PC-3 (cell line): Measurements from ENCODE around the gene PPP1R1B.

Experiments used
- CTCF ChIP-seq: fragments of 300-600 bp; sonication (generic); conservative IDR thresholded peaks from 2 replicates; pipeline ENCODE4 v1.5.1; 2017; ENCODE audit warnings: antibody characterized with exemption, low read depth, mild to moderate bottlenecking, low read length
- EZH2 ChIP-seq: fragments of 300-600 bp; sonication (generic); IDR thresholded peaks from one replicate; pipeline ENCODE4 v1.6.1; 2017; ENCODE audit warnings: antibody characterized with exemption, mild to moderate bottlenecking, low read length; ENCODE audit not compliant: unreplicated experiment
- EZH2phosphoT487 ChIP-seq: fragments of 300-600 bp; sonication (generic); IDR thresholded peaks from 2 replicates; pipeline ENCODE4 v1.6.1; 2018; ENCODE audit warnings: mild to moderate bottlenecking, antibody characterized with exemption, low read length, borderline replicate concordance

- no peak for TF ChIP-seq CTCF
- no peak for TF ChIP-seq EZH2phosphoT487
- TF ChIP-seq EZH2 = no peak
Observed at GRCh38 chr17:39659279-39660010, 32.7 kb downstream of the PPP1R1B start.
